ENCODE results near the gene RNF133. TPM values are rescaled to one million over a fixed set of nuclear protein-coding genes. Genes with fewer than 3 reads are reported as not detected.

Gene RNF133
- total and polyA plus RNA-seq, 10 of the 15 experiments (the other 5 are each of a cell fraction or from before 2014, with no cell fraction given) = 0.05 TPM; not detected in 9

GRCh38 chr7:122675011-122675410, 23.9 kb downstream of the RNF133 start:
- RAD21 ChIA-PET (ENCODE audit: unreplicated experiment) = interaction anchor here (0.9 to 1.3 kb wide), 2 partner anchors 63 to 124 kb away, joined by 3 read pairs; no protein-coding TSS in a partner anchor
- intact Hi-C loops (cut with micrococcal nuclease; ENCODE audit: unreplicated experiment) = no loop called here
- SMC1A ChIA-PET (ENCODE audit: uncharacterized antibody, unreplicated experiment) = interaction anchor here (1.1 kb wide), 2 partner anchors 10 to 22 kb away, joined by 4 to 5 read pairs; no protein-coding TSS in a partner anchor

GRCh38 chr7:122674502-122674901, 24.4 kb downstream of the RNF133 start:
- FAIRE-seq = no peak
- in situ Hi-C loops (cut with MboI) = no loop called here
- Histone ChIP-seq H3K9ac (ENCODE audit: control insufficient read depth, insufficient read depth, low read length) (no peak overlapping the region), H3K36me3 (ENCODE audit: control insufficient read depth in 2 of 2, insufficient read depth in 2 of 2, low read length in 1 of 2) (no peaks in the 10 kb centered on the region), H3K4me2 (ENCODE audit: control insufficient read depth, insufficient read depth) (no peak overlapping the region), H3K27ac (ENCODE audit: control insufficient read depth, insufficient read depth) (no peak overlapping the region), H3K4me3 (no peak overlapping the region), H3K9me3 (replicated peaks; ENCODE audit: control insufficient read depth, insufficient read depth, low read length) (no peaks in the 10 kb centered on the region), H2AFZ (ENCODE audit: control insufficient read depth, low read depth, low read length) (no peak overlapping the region), H4K20me1 (ENCODE audit: control insufficient read depth, insufficient read depth) (no peaks in the 10 kb centered on the region), H3K4me1 (ENCODE audit: control insufficient read depth, insufficient read depth, low read length) (no peaks in the 10 kb centered on the region), H3K27me3 (replicated peaks in 1 of 2; ENCODE audit: control insufficient read depth in 2 of 2, insufficient read depth in 2 of 2, low read length in 1 of 2) (no peaks in the 10 kb centered on the region), H3K79me2 (ENCODE audit: control insufficient read depth, insufficient read depth, low read length) (no peaks in the 10 kb centered on the region)
- no TSS peak for BruUV-seq (replicated peaks)
- ChIA-PET POLR2A (no interaction called here), SMC1A (ENCODE audit: uncharacterized antibody, unreplicated experiment) (interaction anchor here (1.1 to 1.4 kb wide), 3 partner anchors 9 to 174 kb away, joined by 4 to 5 read pairs (median 4); no protein-coding TSS in a partner anchor), RAD21 (ENCODE audit: unreplicated experiment) (interaction anchor here (1.3 to 1.8 kb wide), 2 partner anchors 37 to 124 kb away, joined by 3 to 5 read pairs; no protein-coding TSS in a partner anchor), CTCF (interaction anchor here (0.6 to 1.0 kb wide), 3 partner anchors 31 to 145 kb away, joined by 3 to 4 read pairs (median 3); no protein-coding TSS in a partner anchor)
- WGBS (ENCODE audit: insufficient coverage, insufficient replicate concordance, low lambda C conversion rate, missing lambda C conversion rate) = 79% methylated on average over 4 of the region's 4 CpGs
- intact Hi-C loops (cut with micrococcal nuclease; ENCODE audit: unreplicated experiment) = no loop called here
- no peak for DNase-seq (ENCODE audit: low read depth, low spot score)
- ATAC-seq = no peak
- no peak for TF ChIP-seq ZNF384 (IDR thresholded peaks at IDR 0.05; ENCODE audit: borderline replicate concordance, low read depth, low read length)
- no peak for TF ChIP-seq HDAC6 (IDR thresholded peaks at IDR 0.05; ENCODE audit: unreplicated experiment)
- no peak for TF ChIP-seq MYC (IDR thresholded peaks at IDR 0.05; ENCODE audit: insufficient read depth, insufficient read length, insufficient replicate concordance, low read length, severe bottlenecking)
- no peak for TF ChIP-seq ZNF217 (IDR thresholded peaks at IDR 0.05)
- no peak for TF ChIP-seq CBX5 (IDR thresholded peaks at IDR 0.05; ENCODE audit: low read depth)
- TF ChIP-seq POLR2A (IDR thresholded peaks at IDR 0.05; ENCODE audit: low read depth, low read length) = no peak
- TF ChIP-seq RBBP5 (conservative IDR thresholded peaks at IDR 0.05) = no peak
- TF ChIP-seq SUPT20H (IDR thresholded peaks at IDR 0.05; ENCODE audit: borderline replicate concordance, control insufficient read depth, low read depth, low read length) = no peak
- TF ChIP-seq TBL1XR1 (IDR thresholded peaks at IDR 0.05; ENCODE audit: low read depth, low read length) = no peak
- TF ChIP-seq IKZF1 (conservative IDR thresholded peaks at IDR 0.05) = no peak
- TF ChIP-seq CEBPB (IDR thresholded peaks at IDR 0.05; ENCODE audit: borderline replicate concordance in 1 of 2, low read depth in 2 of 2, low read length in 2 of 2) = no peak
- no peak for TF ChIP-seq RAD21 (IDR thresholded peaks at IDR 0.05; ENCODE audit: insufficient read depth, low read depth, low read length)
- TF ChIP-seq CBX3 (IDR thresholded peaks at IDR 0.05; ENCODE audit: borderline replicate concordance, low read depth) = no peak
- no peak for TF ChIP-seq TCF12 (IDR thresholded peaks at IDR 0.05; ENCODE audit: low read depth, low read length)
- TF ChIP-seq SPI1 (IDR thresholded peaks at IDR 0.05; ENCODE audit: borderline replicate concordance, insufficient read depth, low read depth, low read length) = no peak
- TF ChIP-seq HDGF (IDR thresholded peaks at IDR 0.05) = no peak

More at GRCh38 chr7:122675011-122675410, 23.9 kb downstream of the RNF133 start:
- no peaks in the 10 kb centered on the region for H3K27me3 ChIP-seq (replicated peaks in 1 of 2; ENCODE audit: control insufficient read depth in 2 of 2, insufficient read depth in 2 of 2, low read length in 1 of 2)
- H3K9me3 ChIP-seq (replicated peaks; ENCODE audit: control insufficient read depth, insufficient read depth, low read length) = no peaks in the 10 kb centered on the region
- no peak overlapping the region for H3K4me3 ChIP-seq
- DNase-seq (ENCODE audit: low read depth, low spot score) (no peak), FAIRE-seq (no peak), ATAC-seq (no peak)
- in situ Hi-C loops (cut with MboI) = no loop called here
- no peak overlapping the region for H3K27ac ChIP-seq (ENCODE audit: control insufficient read depth, insufficient read depth)
- WGBS (ENCODE audit: insufficient coverage, insufficient replicate concordance, low lambda C conversion rate, missing lambda C conversion rate) = 57% methylated on average over 7 of the region's 7 CpGs
- no peak overlapping the region for H2AFZ ChIP-seq (ENCODE audit: control insufficient read depth, low read depth, low read length)
- H3K9ac ChIP-seq (ENCODE audit: control insufficient read depth, insufficient read depth, low read length) = no peak overlapping the region
- H3K79me2 ChIP-seq (ENCODE audit: control insufficient read depth, insufficient read depth, low read length) = no peaks in the 10 kb centered on the region
- no peak overlapping the region for H3K4me2 ChIP-seq (ENCODE audit: control insufficient read depth, insufficient read depth)
- ChIA-PET CTCF (interaction anchor here (0.6 to 1.3 kb wide), 5 partner anchors 12 to 145 kb away, joined by 3 to 4 read pairs (median 3); no protein-coding TSS in a partner anchor), POLR2A (no interaction called here)
- H4K20me1 ChIP-seq (ENCODE audit: control insufficient read depth, insufficient read depth) = no peaks in the 10 kb centered on the region
- TF ChIP-seq TCF3 (IDR thresholded peaks at IDR 0.05; ENCODE audit: borderline replicate concordance, insufficient read depth, low read depth, low read length) = no peak
- TF ChIP-seq RAD51 (IDR thresholded peaks at IDR 0.05) = no peak
- no peak for TF ChIP-seq HDGF (IDR thresholded peaks at IDR 0.05)
- TF ChIP-seq JUND (IDR thresholded peaks at IDR 0.05; ENCODE audit: low read depth, low read length) = no peak
- no peak for TF ChIP-seq SMAD1 (IDR thresholded peaks at IDR 0.05; ENCODE audit: low read depth, partially characterized antibody)
- no peak for TF ChIP-seq HDAC2 (IDR thresholded peaks at IDR 0.05)
- TF ChIP-seq KAT2A (conservative IDR thresholded peaks at IDR 0.05; ENCODE audit: control insufficient read depth, low read depth, low read length) = no peak
- no peak for TF ChIP-seq NBN (IDR thresholded peaks at IDR 0.05)
- no peak for TF ChIP-seq YY1 (IDR thresholded peaks at IDR 0.05; ENCODE audit: low read depth, low read length)
- TF ChIP-seq ZNF274 (IDR thresholded peaks at IDR 0.05; ENCODE audit: insufficient read depth, insufficient read length) = no peak
- no peak for TF ChIP-seq ZBED1 (IDR thresholded peaks at IDR 0.05; ENCODE audit: borderline replicate concordance)
- no TSS peak for BruUV-seq (replicated peaks)
- H3K4me1 ChIP-seq (ENCODE audit: control insufficient read depth, insufficient read depth, low read length) = no peaks in the 10 kb centered on the region
- H3K36me3 ChIP-seq (ENCODE audit: control insufficient read depth in 2 of 2, insufficient read depth in 2 of 2, low read length in 1 of 2) = no peaks in the 10 kb centered on the region
